CD1c-positive myeloid dendritic cell (primary cell): ENCODE measurements around the gene C1QTNF6.
"Not testable (repeated sequence)": the region's sequence is repeated elsewhere in the genome, so short reads cannot be mapped to it uniquely, and the experiment has no call there.

ENCODE experiments used
- DNase-seq: peaks from one replicate; pipeline ENCODE4 v3.0.0-alpha.2; 2016; ENCODE audit errors: extremely low spot score

The C1QTNF6 gene

DNA sequence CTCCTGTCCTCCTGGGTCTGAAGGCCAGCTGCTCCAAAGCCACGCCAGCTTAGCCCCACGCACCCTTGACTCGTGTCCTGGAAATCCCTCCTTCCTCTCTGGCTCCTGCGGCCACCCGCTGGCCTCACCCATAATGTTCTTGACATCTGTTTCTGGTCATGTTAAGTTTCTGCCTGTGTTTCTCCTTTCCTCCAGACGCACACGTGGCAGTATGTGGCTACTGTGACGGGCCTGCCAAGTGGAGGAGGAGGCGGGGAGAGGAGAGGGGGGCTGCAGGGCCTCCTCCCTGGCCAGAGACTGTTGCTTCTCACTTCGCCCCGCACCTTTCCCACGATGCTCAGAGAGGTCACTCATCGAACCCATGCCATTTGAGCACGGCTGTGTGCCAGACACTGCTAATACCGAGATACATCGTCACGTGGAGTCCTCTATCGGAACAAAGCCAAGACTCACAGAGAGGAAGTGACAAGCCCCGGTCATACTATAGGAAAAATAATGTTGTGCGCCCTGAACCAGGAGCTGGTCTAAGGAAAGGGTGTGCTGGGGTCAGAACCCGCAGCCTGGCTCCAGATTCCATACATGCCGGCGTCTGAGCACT, 11.5 kb downstream of the C1QTNF6 start:
- DNase-seq, result peak; percentile 79

DNA sequence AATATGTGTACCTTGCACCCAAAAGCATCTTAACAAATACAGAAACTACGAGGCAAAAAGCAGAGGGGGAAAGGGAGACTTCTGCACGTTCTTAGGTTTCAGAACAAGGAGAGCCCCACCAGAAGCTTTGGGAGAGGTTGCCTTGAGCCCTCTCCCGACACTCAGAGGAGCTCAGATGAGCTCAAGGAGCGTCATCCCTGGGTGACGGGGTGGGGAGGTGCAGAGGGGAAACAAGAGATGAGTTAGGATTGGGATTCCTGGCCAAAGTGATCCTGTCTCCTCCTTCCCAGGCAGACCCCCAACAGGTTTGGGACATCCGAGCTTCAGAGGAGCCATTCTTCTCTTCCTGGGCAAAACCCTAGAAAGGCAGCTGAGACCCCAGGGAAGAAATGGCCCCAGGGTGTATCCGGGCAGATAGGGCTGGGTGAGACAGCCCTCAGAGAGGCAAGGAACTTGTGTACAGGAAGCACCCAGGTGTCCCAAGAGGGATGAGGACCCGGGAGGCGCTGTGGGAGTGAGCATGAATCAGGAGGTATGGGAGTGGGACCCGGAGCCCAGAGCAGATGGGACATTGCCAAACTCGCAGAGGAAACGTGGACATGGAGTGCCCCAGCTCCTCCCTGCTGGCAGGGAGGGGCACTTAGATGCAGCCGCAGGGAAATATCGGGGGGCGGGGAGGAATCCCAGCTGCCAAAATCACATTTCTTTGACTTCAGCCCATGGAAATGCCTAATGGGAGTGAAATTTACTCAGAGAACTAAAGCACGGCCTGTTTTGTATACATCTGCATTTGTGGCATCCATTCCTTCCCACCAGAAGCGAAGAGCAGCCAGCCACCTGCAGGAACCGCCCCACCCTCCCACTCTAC, 12.4 kb downstream of the C1QTNF6 start:
- no peak for DNase-seq

DNA sequence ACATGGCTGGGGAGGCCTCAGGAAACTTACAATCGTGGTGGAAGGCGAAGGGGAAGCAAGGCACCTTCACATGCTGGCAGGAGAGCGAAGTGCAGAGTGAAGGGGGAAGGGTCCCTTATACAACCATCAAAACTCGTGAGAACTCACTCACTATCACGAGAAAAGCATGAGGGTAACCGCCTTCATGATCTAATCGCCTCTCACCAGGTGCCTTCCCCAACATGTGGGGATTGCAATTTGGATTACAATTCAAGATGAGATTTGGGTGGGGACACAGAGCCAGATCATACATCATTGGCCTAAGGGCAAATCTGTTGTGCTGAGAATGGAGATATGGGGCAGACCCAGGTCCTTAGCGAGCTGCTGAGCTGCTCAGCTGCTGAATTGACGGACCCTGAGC, 13.1 kb downstream of the C1QTNF6 start:
- no peak for DNase-seq

DNA sequence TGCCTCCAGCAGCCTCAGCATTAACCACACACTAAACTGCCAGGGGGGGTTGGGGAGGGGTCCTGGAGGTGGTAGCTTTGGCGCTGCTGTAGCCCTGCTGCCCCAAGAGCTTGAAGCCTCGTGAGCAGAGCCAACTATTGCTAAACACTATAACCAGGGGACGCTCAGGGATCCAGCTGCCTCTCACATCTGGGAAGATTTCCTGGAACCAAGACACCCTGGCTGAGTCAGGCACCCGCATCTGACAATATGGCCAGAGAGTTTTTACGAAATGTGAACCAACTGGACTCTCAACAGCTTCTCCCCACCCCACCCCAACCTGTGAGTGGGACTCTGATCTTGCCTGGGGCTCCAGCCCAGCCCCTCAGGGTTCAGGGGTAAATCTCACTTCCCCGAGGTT, 14.3 kb downstream of the C1QTNF6 start:
- DNase-seq, result no peak

DNA sequence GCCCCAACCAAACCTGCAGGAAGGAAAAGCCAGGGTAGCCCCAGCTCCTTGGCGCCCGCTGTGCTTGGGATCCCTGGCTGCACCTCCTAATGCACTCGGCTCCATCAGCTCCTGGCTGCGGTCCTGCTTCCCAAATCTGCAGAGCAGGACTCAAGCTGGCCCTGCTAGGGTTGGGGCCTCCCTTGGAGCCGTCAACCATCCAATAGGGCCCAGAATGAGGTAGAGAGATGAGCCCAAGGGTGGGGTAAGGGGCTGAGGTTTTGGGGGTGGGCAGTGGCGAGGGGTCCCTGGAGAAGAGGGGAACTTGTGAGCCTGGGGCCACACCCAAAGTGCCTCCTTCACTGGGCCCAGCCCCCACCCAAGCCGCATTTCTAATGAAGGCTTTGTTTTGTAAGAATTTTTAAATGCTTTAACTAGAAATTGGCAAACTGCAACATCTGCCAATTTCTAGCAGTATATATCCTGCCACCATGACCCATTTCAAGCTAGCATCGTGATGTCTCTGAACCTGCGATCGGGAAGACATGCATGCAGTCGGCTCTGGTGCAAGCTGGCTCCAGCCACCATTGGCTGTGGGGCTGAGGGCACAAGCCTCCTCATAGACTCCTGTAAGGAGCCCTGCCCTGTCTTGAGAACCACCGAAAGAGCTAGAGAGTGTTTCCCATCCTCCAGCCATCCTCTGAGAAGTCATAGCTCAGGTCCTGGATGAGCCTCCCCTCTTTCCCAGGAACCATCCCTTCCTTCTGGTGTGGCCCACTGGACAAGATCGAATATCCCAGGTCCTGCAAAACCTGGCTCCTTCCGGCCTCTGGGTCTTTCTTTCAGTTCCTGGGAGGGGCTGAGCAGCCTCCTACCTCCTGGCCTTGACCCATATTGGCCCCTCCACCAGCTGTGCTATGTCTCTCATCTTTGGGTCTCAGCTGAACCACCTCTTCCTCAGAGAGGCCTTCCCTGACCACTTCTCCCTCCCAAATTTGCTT, 15.5 kb downstream of the C1QTNF6 start:
- no peak for DNase-seq

DNA sequence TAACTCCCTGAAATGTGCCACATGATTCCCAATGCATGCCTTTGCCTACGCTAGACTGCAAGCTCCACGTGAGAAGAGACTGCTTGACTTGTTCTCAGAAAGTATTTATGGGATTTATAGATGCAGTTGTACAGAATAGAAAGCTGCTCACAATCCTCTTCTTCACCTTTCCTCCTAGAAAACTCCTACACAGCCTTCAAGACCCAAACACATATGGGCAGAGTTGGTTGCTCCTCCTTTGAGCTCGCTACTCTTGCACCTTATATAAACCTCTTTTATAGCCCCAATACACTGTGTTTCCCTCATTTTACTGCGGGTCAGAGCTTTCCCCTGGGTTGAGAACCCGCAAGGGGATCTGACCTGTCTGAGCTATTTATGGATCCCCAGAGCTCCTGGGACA, 16.4 kb downstream of the C1QTNF6 start:
- no peak for DNase-seq

DNA sequence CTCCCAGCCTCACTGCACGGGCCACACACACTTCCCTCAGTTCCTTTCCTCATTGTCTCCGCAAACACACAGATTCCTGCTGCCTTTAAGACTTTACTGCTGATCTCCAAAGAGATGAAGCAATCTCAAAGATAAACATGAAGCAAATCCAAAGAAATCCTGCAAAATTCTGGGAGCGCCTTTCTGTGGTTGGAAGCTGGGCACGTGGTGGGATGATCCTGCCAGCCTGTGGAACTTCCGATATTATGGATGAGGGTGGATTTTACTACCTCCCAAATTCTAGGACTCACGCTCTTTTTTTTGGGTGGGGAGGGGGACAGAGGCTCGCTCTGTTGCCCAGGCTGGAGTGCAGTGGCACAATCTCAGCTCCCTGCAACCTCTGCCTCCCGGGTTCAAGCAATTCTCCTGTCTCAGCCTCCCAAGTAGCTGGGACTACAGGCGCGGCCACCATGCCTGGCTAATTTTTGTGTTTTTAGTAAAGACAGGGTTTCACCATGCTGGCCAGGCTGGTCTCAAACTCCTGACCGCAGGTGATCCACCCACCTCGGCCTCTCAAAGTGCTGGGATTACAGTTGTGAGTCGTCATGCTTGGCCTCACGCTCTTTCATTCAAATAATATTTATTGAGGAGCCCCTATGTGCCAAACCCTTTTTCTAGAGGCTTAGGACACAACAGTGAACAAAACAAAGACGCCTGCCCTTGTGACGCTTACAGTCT, 17.2 kb downstream of the C1QTNF6 start:
- not testable (repeated sequence) for DNase-seq

DNA sequence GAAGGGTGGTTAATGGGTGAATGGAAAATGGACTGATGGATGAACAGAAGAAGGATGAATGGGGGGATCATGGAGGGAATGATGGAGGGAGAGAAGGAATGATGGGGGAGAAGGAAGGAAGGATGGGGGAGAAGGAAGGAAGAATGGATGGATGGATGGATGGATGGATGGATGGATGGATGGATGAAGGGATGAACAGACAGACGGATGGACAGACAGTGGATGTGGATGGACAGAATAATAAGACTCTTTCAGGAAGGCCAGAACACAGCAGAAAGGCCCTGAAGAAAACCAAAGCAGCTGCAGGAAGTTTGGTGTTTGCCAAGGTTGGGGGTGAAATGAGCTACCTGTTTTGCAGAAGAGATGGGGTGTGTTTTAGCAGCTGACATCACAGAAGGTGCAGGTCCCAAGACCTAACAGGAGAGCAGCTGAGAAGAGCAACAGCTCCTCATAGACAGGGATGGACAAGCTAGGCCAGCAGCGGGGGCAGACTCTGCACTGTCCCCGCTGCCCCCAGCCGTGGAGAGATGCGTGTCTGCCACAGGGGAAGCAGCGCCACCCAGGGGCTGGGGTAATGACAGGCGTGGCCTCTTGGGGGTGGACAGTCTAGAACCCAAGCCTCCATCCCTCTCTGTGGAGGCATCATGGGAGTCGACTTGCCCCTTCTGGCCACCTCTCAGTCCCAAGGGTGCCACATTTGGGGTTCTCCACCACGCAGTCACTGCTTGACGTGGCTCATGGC, 17.9 kb downstream of the C1QTNF6 start:
- no peak for DNase-seq

DNA sequence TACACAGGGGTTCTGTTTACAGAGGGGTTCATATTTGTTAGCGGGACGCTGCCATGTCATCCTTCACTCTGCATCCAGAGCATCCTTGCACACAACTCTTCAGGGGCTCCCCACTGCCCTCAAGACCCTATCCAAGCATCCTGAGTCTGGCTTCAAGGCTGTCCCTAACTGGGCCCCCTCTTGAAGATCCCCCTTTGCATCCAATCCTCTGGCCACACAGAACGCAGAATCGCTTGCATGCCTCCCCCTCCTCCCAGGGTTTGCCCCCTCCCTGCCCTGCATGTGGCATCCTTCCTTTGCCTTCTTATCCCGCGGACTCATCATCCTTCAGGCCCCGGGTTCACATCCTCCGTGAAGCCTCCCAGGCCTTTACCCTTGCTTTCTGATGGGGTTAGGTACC, 18.6 kb downstream of the C1QTNF6 start:
- no peak for DNase-seq

DNA sequence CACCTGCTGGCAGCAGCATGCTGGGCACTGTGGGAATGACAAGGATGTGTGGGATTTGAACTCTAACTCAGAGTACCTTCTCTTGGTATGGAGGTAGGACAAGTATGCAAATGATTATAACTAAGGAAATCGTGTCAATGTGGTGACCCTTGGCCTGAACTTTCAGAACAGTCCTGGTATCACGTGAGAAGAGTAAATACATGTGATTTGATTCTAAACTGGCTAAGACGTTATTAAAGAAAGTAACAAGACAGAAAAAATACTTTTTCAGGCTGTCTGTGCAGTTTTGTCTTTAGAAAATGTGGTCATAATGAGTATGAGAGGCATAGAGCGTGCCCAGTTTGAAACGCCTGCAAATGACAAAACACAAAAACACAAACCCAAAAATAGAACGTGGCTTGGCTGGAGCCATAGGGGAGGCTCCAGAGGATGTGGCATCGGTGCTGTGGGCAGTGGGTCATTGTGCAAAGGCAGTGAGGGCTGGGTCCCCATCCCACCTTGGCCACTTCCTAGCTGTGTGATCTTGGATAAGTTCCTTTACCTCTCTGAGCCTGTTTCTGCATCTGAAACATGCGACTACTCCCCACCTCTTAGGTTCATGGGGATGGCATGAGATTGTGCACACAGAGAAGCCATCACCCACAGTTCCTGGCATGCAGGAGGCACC, 19.9 kb downstream of the C1QTNF6 start:
- no peak for DNase-seq

DNA sequence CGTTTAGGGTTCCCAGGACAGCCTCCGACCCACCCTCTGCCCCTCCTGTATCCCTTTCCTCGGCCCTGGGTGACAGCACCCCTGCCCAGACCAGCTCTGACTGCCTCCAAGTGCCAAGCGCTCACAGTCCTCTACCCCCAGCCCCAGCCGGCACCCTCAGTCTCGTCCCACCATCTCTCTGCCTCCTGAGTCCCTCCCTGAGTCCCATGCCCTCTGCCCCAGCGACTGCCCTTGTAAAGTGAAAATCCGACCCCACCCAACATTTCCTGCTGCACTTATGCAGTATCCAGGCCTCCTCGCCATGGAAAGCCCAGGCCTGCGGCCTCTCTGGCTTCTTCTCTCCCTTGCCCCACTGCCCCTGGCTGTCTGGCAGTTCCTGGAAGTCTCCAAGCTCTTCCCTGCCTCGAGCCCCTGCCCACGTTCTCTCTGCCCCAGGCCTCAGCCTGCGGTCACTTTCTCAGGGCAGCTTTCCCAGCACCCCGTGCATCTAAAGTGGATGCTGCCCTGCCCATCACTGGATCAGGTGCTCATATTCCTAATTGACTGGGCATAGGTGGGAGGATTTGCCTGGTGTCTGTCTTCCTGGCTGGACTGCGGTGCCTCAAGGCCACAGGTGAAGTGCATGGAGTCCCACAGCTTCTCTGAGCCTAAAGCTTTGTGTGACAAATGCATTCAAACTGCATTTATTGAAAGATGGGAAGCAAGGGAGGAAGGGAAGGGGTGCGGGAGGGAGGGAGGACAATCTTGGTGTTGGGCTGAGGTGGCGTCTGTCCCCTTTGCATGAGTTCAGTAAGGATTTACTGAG, 20.7 kb downstream of the C1QTNF6 start:
- DNase-seq, result no peak

DNA sequence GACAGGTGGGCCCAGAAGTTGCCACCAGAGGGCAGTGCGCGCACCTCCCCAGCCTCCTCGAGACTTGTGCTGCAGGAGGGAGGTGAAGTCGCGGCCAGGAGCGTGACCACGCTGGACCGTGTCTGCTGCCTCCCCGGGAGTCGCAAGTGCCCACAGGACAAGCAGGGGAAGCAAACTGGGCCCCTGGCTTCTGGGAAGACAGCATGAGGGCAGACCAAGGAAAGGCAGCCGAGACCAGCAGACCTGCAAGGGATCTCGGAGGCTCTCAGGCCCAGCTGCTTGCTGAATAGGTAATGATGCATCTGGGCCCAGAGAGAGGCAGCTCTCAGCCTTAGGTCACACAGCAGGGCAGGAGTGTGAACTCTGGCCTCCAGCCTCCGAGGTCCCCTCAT, 21.4 kb downstream of the C1QTNF6 start:
- peak; percentile 83 for DNase-seq

DNA sequence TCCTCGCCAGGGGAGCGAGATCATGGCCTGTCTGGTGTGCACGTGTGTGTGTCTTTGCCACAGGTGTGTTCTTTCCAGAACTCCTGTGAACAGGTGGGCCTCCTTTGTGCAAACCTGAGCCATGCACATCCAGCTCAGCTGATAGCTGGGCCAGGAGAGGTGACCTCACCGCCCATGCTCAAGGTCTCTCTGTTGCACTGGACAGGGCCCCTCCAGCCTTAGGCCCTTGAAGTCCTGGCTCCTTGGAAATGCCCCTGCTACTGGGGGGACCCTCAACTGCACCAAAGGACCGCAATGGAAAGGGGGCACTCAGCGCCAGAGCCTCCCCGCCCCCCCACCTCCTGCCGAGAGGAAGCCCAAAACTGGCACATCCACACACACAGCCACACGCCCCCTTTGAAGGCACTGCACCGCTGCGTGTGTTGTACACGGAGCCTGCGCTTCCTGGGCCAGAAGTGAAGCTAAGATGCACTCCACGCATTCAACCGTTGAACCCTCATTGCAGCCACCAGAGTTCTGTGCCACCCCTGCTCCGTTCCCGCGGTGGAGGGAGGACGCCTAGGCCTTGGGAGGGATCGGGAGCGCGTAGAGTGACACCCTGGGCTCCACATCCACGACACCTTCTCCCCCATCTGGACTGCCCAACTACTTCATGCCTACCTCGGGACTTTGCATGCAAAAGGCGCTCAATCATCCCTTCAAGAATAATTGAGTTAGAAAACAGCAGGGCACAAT, 21.9 kb downstream of the C1QTNF6 start:
- no peak for DNase-seq

DNA sequence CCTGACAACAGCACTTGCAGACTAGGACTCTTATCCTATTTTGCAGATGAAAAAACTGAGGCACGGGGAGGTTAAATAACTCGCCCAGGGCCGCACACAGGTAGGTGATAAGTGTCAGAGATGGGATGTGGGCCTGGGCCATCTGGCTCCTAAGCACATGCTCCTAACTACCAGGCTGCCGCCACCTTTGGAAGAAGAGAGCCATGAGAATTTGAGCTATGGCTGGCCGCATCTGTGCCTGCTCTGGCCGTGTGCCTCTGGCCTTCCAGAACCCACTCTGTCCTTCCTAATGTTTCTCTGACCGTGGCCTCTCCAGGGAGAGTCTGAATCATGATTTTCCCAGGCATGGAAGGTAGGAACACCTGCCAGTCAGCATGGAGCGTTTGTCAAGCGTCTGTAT, 23.0 kb downstream of the C1QTNF6 start:
- no peak for DNase-seq

DNA sequence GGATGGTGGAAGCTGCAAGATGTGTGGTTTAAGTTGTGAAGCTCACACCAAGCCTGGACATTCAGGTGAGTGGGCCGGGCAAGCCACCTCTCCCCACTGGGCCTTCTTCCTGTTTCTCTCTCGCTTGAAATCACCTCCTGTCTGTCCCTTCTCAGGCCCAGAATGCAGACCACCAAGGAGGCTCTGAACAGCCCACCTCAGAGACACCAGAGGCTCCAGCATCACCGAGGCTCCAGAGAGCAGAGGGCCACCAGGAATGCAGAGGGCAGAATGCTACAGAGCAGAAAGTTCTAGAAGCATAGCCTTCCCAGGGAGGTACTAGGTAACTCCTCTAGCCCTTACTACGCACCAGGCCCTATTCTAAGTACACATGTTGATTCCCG, 23.6 kb downstream of the C1QTNF6 start:
- DNase-seq, result no peak

DNA sequence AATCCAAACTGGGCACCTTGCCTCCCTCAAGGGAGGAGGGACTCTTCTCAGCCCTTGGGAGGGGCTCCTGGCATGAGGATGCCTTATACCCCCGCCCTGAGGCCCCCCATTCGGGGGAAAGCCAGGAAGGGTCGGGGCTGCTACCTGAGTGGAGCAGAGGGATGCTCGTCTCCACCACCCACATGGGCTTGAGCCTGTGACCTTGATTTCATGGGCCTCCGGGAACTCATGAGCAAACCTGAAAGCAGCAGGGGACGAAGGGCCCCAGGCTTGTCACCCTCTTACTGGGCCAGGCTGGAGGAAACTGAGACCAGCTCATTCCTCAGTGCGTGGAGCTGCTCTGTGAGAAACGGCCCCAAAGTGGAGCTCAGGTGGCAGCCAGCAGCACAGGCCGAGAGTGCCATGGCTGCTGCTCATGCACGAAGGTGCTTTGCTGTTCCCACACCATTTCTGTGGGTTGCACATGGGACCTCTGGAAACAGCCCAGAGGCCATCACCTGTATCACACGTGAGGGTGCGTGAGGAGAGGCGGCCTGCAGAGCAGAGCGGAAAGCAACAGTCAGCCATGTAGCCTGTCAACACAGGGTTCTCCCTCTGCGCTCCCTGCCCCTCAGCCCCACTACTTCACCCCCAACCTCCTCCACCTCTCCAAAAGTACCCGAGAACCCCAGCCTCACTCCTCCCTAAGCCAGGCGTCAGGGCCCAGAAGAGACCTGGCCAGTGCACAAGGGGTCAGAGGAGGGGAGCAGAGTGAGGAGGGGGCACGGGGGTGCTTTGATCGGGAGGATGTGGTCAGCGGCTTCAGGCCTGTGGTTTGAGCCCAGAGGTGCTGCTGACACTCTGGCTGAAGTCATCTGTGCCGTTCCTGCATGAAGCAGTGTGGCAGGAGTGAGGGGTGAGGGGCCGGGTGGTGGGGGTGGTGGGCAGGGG, 24.2 kb downstream of the C1QTNF6 start:
- no peak for DNase-seq

DNA sequence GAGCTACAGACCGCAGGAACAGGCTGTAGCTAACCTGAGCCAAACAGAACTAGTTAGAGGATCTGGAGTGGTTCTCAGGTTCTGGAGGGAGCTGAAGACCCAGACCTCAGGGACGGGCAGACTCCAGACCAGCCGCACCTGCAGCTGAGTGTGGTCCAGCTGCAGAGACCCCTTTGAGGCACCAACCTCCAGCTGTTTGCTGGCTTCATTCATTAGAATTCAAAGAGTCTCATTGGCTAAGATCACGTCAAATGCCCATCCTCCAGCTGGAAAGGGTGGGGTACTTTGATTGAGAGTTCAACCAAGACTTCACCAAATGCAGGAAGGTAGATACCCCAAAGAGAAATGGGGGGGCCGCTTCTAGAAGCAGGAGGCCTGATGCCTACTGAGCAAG, 25.0 kb downstream of the C1QTNF6 start:
- DNase-seq, result no peak
